C4-2B (cell line): ENCODE data around the gene TMTC1.

Experiments used
- CTCF ChIP-seq: fragments of 450-650 bp; conservative IDR thresholded peaks from 2 replicates; pipeline ENCODE4 v1.5.1; 2017; ENCODE audit warnings: mild to moderate bottlenecking
- ZFX ChIP-seq: fragments of 450-650 bp; IDR thresholded peaks from 2 replicates; pipeline ENCODE4 v1.6.1; 2017

- TF ChIP-seq CTCF (no peak), ZFX (no peak)
These were observed 45.4 kb downstream of the TMTC1 start for GRCh38 chr12:29738365-29738764.
